ENCODE measurements around the gene LPIN1. TPM values are rescaled to one million over a fixed set of nuclear protein-coding genes. Genes with fewer than 3 reads are reported as not detected.

Gene LPIN1
- total RNA-seq, 1 donor from 2014 or later, result 81.1 TPM

- intact Hi-C loops (cut with micrococcal nuclease), result no loop called here
Observed at GRCh38 chr2:11876889-11877288, 130.5 kb downstream of the LPIN1 start.

Other genes with a start within 250 kb of the LPIN1 start
- gene GREB1, start 212.6 kb upstream of the LPIN1 start, total RNA-seq, result 0.12 and 0.27 TPM in 2 replicates
- not detected in 2 replicates for gene NTSR2, start 76.4 kb upstream of the LPIN1 start, total RNA-seq